HG02981 (cell line): ENCODE measurements around the gene SLC1A4.

Source experiments
- ATAC-seq: cut with Tn5 transposase; IDR thresholded peaks from one replicate; pipeline ENCODE4 v1.9.1; 2021; ENCODE audit warnings: mild to moderate bottlenecking, moderate library complexity; ENCODE audit not compliant: unreplicated experiment

The SLC1A4 gene

DNA sequence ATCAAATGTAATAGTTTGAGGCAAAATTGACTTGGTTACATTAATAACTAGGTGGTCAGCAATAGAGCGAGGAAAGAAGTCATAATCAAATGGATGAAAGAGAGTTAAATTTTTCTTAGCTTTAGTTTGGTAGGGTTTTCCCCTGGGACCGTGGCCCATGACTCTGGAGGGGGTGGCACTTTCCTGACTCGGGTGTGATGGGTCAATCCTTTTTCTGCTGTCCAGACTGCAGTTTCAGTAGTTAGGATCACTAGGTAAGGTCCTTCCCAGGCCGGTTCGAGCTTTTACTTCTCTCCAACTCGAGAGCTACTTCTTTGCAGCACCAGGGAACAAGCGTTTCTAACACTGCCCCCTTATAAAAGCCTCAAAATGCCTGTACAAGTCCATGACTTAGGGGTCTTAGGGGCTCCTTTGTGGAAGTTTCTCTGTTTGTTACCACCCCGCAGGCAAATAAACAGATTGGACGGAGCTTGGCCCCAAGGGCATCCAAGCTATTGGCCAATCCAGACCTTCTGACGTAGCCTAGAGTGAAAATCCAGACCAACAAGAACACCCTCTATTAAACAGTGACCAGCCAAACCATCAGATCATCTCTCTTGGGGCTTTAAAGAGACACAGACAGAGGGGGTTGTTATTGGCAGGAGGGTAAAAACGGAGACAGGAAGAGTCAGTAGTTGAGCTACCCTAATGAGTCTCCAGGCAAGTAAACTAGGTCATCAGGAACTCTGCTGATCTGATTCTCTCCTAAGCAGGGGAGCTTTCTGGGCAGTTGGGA lies 57.6 kb downstream of the SLC1A4 start:
- ATAC-seq, result no peak

DNA sequence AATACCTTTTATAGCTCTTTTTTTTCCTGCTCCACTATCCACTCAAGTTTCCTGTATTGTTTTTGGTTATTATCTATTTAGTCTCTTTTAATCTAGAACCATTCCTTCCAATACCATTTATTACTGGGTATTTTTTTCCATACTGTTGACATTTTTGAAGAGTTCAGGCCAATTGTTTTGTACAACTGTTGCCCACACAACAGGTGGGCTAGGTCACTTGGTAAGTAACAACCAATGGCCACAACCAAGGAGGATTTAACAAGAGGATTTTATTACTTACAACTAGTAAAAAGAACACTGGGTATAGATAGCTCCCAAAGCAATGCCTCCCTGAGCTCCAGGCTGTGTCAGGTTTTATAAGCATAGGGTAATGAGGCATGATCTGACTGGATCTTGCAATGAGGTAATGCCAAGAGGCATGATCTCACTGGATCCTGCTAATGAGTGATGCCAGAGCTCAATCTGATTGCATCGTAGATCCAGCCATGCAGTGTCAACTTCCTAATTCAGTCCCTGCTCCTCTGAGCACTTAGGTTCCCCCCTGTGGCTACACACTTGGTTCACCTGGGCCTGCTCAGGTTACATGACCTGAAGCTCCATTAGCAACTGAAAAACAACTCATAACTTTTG lies 59.9 kb downstream of the SLC1A4 start:
- no peak for ATAC-seq

DNA sequence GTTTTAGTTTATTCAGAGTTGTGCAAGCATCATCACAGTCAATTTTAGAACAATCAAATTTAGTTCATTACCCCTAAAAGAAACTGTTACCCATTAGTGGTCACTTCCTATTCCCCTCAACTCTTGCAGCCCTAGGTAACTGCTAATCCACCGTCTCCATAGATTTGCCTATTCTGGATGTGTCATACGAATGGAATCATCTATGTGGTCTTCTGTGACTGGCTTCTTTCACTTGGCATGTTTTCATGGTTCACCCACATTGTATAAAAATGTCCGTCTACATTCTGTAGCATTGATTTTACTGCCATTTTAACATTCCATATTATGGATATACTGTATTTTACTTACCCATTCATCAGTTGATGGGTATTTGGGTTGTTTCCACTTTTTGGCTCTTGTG lies 61.7 kb downstream of the SLC1A4 start:
- no peak for ATAC-seq

DNA sequence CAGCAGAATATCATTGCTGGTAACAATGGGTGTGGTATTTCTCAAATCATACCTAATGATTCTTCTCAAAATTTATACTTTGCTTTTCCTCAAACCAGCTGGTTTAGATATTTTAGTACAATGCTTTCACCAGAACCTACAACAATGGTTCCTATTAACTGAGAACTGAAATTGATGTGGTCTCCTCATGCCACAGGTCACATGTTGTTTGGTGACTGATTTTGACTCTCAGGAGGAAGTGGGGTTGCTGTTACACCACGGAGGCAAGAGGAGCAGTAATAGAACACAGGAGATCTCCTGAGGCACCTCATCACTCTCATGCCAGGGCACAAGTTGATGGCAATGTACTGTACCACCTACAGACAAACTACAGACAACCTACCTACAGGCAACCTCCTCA lies 64.0 kb downstream of the SLC1A4 start:
- peak; percentile 51 for ATAC-seq

DNA sequence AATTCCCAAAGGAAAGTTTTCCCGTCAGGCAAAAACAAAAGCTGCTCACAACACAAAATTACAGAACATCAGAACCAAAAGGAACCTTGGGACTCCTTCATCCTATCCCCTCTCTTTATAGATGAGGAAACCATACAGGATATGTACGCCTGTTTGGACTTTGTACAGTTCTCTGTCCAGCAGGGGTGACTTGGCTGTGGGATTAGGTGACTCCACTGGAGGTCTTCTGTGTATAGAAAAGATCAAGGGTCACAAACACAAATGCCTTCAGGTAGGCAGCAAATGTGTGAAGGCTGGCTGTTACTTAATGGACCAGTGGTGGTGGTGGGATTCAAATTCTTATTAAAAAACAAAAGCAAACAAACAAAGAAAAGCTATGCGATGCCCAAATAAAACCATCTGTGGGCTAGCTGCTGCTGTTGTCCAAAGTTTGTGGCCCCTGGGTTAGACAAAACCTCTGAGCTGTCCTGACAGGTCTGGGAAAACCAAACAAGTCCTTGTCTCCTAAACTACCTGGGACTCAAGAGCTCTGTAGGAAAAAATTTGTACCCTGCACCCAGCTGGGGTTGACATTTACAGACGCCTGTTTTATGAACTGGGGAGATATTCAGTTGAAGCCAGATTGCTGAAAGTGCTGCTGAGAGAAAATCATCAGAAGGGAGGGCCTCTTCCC lies 65.7 kb downstream of the SLC1A4 start:
- ATAC-seq, result no peak

DNA sequence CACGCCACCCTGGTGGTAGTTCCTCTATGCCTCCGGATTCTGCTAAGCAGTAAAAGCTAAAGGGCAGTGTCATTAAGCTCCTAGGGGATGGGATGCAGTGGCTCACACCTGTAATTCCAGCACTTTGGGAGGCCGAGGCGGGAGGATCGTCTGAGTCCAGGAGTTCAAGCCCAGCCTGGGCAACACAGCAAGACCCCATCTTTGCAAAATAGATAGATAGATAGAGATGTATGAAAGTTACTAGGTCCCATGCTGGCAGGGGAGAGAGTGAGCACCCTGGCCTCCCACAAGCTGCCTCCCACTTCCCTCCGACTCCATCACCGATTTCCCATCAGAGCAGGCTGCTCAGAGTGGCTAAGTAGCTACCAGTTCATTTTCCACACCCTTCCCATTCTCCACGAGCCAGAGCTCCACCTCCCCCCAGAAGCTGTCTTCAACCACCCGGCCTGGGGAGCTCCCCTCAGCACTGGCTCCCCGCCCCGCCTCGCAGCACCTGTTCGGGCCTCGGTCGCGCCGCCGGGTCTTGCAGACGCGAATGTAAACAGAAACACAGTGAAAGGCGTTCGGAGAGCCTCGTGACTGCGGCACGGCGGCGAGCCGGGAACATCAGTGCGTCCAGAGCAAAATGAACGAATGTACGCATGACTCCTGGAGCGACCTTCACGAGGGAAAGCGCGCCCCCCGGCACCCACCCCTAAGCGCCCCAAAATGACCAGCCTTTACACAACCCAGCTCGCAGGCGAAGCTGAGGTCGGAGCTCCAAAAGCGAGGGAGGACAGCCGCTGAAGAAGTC lies 66.4 kb downstream of the SLC1A4 start:
- peak; percentile 24 for ATAC-seq

DNA sequence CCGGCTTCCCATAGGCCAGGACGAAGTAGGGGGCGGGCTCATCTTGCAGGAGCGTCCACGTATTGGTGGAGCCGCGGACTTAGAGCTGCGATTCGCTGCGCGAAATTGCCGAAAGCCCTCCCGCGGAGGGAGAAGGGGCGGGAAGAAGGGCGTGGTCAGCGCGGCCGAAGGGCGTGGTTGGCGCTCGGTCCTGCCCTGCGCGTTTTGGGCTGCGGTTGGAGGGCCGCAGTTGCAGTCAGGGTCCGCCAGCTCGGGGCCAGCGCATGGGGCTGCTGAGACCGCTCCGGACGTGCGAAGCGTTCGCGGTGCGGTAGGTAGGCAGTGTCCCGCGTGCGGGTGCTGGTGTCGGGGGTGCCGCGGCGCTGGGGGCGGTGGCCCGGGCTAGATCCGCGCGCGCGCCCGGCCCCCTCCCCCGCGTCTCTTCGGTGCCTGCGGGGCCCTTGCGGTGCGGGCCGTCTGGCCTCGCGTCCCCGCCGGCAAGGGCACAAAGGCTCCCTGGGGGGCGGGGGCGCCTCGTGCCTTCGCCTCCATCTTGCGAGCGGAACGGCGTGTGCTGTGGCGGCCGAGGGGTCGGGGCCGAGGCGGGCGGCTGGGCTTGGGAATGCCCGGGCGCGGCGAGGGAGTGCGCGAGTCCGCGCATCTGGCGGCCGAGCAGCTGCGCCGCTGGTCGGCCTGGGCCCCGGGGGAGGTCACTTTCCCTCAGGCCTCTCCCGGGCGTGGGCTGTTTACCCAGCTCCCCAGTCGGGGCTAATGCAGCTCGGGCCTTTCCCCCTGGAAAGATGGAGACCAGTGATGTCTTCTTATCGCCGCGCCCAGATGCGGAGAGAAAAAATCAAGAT lies 67.2 kb downstream of the SLC1A4 start, which contains the start of gene CEP68:
TSS of gene CEP68 (plus strand) at position 202 of the 839 bp plus-strand sequence. CDS start 13,029 bp downstream, outside the sequence.
- ATAC-seq, result peak; percentile 83

DNA sequence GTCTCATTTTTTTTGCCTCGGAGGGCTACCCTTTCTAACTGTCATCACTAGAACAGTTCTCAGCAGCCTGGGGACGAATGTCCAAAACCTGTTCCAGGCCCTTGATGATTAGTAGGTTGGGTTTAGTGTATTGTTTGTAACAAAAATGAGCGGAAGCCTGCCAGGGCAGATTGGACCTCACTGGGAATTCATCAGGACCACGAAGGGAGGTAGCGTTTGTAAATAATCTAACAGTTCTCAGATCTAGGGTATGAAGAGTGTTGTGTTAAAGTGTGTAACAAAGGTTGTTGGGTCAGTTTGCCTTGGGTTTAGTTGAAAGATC lies 67.8 kb downstream of the SLC1A4 start:
- ATAC-seq, result no peak

DNA sequence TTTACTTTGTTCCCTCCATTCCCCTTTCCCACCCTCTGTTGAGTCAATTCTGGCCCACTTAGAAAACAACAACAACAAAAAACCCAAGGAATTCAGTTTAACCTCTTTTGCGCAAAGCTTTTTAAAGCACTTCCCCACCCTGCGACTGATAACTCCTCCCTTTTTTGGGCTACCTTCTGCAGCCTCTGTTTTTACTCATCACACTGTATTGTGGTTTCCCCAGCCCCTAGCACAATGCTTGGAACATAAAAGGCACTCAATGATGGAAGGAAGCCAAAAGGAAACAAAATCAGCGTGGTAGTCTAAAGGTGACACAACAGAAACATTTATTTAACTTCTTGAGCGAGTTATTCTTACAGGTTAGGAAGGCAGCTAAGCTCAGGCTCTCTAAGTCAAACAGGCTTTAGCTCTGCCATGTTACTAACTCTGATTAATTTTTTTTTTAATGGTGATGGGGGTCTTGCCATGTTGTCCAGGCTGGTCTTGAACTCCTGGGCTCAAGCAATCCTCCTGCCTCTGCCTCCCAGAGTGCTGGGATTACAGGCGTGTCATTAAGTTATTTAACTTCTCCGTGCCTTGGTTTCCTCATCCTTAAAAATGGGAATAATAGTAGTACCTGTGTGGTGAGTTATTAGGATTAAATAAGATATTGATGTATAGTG lies 68.3 kb downstream of the SLC1A4 start:
- ATAC-seq, result no peak

DNA sequence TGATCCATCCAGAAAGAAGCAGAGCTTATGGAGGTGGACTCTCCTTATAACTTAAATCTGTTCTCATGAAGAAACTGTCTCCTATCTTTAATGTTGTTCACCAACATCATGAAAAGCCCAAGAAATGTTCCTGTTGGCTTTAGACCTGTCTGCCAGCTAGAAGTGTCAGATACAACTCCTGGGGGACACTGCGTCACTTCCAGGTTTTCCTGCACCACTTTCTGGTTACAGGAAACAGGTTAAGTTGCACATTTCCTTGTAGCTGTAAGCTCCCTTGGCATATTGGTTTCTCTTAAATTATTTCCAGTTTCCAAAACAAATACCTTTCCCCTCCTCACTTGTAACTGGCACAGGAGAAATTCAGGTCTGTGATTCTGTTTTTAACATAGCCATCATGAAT lies 69.9 kb downstream of the SLC1A4 start:
- ATAC-seq, result no peak

DNA sequence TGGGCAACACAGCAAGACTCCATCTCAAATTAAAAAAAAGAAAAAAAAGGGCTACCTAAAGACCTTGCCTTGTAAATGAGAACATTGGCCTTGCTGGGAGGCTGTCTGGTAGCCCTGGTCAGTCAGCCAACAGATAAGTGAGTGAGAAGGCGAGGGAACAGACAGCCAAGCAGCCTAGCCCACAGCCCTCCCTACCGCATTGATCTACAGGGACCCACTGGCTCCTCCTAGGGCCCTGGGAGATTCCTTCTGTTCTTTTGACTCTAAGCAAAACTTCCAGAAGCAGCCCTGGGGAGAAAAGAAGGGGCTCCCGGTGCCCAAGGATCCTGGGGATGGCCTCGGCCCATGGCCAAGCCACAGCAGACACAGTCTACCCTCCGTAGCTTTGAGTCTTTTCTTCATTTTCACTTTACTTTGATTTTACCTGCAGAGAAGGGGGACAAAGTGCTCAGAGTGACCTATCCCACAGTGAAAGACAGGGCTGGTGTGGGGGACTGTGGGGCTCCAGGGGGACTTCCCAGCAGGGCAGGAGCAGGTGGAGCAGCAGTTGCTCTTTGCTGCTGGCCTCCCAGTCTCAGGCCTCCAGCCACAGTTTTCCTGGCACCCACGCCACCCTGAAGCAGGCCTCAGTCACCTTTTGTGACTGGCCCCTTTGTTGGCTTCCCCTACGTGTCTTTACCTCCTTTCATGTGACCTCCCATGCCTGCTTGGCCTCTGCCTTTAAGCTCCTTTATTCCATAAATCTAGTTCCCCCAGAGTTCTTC lies 72.1 kb downstream of the SLC1A4 start:
- no peak for ATAC-seq

DNA sequence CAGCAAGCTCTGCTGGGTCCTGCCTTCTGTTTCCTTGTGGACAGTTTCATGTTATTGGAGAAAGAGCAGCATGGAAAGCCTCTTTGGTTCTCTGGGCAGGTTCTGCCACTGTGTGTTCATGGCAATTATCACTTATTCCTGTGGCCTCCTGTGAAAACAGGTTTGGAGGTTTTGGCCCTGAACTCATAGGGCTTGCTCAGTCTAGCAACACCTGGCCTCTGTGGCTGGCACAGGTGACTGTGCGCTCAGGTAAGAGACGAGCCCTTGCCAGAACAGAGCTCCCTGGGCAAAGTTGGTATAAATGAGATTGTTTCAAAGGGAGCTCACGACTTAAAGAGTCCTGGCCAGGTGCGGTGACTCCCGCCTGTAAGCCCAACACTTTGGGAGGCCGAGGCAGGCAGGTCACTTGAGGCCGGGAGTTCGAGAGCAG lies 72.7 kb downstream of the SLC1A4 start:
- ATAC-seq, result no peak

DNA sequence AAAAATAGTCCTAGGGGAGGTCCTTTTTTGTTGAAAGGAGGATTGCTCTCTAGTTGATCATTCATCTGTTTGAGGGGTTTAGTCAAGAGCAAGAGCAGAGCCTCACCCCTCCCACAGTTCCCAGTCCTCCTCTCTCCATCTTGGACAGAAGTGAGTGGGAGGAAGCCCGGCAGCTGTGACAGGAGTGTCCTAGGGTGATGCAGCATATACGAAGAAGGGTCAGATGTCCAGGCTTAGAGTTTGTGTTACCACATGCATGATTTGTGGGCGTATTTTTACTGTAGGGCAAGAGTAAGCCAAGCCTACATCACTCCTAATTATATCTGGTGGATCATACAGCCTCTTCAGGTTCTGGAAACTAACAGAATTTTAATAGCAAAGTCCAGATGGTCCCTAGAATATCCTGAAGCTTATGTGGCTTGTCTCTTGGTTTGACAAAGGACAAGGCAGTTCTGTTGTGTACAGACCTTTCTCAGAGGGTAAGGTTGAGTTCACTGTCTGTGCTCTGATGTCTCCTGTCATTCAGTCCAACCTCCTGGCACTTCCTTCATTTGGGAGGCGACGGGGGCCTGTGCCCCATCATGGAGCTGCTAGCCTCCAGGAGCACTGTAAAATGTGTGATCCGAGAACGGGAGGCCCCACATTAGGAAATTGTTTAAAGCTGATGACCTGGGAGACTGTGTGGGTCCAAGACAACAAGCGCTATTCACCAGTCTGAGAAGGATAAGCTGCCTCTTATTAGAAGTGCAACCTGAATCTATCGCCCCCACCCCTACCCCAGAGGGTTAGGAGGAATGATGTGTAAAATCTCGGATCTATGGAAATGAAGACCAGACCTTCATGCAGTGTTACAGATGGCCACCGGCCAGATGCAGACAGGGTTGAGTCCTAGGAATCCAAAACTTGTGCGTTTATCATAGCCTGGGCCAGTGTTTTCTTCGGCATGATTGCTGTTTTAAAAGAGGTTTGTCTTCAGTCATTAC lies 73.9 kb downstream of the SLC1A4 start:
- ATAC-seq, result no peak

DNA sequence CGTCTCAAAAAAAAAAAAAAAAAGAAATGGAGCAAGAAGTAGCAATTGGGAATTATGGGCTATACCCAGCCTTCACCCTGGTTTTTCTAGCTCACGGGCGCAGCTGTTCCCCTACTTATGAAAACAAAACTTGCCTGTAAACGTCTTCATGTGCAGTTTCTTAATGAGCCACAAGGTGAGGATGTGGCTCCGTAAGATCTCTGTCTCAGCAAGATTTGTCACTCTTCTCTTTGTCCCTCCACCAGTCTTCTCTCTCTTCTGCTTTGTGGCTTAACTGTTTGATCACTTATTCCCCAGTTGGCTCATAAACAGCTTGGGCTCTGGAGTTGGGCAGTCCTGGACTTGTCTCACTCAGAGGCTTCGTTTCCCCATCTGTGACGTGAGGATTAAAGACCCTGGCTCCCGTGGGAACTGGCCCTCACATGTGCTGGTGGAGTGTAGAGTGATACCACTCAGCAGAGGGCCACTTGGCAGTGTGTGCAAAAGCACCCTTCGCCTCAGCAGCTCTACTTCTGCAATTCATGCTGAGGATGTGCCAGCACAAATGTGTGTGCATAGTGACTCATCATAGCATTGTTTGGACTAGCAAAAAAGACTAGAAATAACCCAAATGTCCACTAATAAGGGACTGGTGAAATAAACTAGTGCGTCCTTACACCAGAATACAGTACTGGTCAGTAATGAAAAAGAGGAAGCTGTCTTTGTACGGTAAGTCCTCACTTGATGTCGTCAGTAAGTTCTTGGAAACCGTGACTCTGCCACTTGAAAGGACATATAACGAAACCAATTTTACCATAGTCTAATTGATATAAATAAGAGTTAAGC lies 75.7 kb downstream of the SLC1A4 start:
- ATAC-seq, result peak; percentile 84

DNA sequence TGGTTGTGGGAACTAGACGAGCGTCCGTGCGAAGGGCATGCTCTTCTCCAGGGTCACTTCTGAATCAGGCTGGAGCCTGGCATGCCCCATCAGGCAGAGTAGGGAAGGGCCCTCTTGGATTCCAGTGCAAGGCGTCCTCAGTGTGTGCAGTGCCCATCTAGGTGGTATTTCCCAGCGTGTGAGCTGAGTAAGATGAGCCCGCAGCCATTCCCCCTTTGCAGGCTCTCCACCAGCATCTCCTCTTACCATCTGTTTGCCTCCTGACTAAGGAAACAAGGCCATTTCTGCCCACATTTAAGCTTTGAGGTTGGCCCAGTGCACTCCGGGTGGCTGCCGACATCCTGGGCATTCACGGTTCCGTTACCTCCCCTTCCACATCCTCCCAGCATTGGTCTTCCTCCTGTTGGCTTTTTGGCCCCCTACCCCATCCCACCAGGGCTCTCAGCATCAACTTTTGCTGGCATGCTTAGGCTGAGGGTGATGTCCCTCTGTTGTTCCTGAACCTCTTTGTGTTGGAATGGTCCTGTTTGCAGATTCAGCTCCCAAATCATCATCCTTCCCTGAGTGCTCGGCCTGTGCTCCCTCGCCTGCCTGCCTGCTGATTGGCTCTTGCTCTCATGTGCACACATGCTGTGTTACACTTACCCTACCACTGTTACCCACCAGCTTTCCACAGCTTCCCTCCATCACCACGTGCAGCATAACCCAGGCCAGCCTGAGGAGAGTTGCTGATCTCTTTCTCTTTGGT lies 78.8 kb downstream of the SLC1A4 start:
- no peak for ATAC-seq

DNA sequence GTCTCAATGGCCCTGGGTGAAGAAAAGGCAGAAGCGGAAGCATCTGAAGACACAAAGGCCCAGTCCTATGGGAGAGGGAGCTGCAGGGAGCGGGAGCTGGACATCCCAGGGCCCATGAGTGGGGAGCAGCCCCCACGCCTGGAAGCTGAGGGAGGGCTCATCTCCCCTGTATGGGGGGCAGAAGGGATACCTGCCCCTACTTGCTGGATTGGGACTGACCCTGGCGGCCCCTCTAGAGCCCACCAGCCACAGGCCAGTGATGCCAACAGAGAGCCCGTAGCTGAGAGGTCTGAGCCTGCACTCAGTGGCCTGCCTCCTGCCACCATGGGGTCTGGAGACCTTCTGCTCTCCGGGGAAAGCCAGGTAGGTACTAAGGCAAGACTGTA lies 80.2 kb downstream of the SLC1A4 start:
- ATAC-seq, result no peak
